ENCODE results near the gene CAPZB.

The CAPZB gene

GRCh38 chr1:19475296-19475695, 10.0 kb downstream of the CAPZB start:
- DNase-seq = no peak

- no peak for DNase-seq
Measured at GRCh38 chr1:19472174-19472573, 13.2 kb downstream of the CAPZB start.

- no peak for DNase-seq
Measured at GRCh38 chr1:19469004-19469403, 16.3 kb downstream of the CAPZB start.

- no peak for DNase-seq
Measured at GRCh38 chr1:19468397-19468956, 16.9 kb downstream of the CAPZB start.

GRCh38 chr1:19467199-19468187, 17.8 kb downstream of the CAPZB start:
- DNase-seq = no peak

GRCh38 chr1:19466112-19466561, 19.2 kb downstream of the CAPZB start:
- no peak for DNase-seq

GRCh38 chr1:19465650-19466049, 19.7 kb downstream of the CAPZB start:
- DNase-seq = no peak

GRCh38 chr1:19465123-19465522, 20.2 kb downstream of the CAPZB start:
- no peak for DNase-seq

- no peak for DNase-seq
Measured at GRCh38 chr1:19464696-19465095, 20.6 kb downstream of the CAPZB start.

- DNase-seq = no peak
Measured at GRCh38 chr1:19463504-19463803, 21.9 kb downstream of the CAPZB start.

- DNase-seq = no peak
Measured at GRCh38 chr1:19462781-19463503, 22.4 kb downstream of the CAPZB start.

GRCh38 chr1:19461220-19461554, 24.2 kb downstream of the CAPZB start:
- DNase-seq = no peak

- DNase-seq = no peak
Measured at GRCh38 chr1:19460535-19461219, 24.7 kb downstream of the CAPZB start.

- DNase-seq = no peak
Measured at GRCh38 chr1:19458815-19459417, 26.4 kb downstream of the CAPZB start.

GRCh38 chr1:19457607-19458006, 27.7 kb downstream of the CAPZB start:
- no peak for DNase-seq

GRCh38 chr1:19456968-19457441, 28.3 kb downstream of the CAPZB start:
- no peak for DNase-seq

GRCh38 chr1:19455353-19455752, 30.0 kb downstream of the CAPZB start:
- DNase-seq = no peak

GRCh38 chr1:19454265-19455146, 30.8 kb downstream of the CAPZB start:
- no peak for DNase-seq

GRCh38 chr1:19453741-19454201, 31.6 kb downstream of the CAPZB start:
- no peak for DNase-seq

GRCh38 chr1:19452221-19452663, 33.1 kb downstream of the CAPZB start:
- no peak for DNase-seq

Data from right kidney (tissue), 1 donor.